ENCODE measurements around the gene GFRA1.

The GFRA1 gene

DNA sequence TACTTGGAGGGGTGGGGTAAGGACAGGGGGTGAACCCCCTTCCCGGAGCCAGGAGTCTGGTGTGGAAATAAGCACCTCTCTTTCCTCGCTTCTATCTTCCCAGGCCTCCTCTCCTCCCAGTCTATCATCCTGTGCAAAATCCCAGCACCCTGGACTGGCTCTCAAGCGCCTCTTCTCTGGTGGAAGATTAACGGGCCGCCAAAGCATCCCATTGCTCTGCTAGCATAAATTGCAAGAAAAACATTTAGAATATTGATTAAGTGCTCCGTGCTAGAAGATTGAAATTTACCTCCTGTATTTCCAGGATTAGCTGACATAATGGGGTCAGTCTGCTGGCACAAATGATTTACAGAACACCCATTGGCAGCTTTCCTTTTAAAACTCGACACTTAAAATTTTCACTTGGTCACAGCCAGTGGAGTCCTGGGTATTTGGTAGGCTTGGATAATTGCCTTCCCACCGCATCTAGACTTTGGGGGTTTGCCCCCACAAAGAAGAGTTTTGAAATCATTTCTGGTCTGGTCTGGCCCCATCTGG is 189.7 kb downstream of the GFRA1 start:
- TF ChIP-seq, protein P1, sequence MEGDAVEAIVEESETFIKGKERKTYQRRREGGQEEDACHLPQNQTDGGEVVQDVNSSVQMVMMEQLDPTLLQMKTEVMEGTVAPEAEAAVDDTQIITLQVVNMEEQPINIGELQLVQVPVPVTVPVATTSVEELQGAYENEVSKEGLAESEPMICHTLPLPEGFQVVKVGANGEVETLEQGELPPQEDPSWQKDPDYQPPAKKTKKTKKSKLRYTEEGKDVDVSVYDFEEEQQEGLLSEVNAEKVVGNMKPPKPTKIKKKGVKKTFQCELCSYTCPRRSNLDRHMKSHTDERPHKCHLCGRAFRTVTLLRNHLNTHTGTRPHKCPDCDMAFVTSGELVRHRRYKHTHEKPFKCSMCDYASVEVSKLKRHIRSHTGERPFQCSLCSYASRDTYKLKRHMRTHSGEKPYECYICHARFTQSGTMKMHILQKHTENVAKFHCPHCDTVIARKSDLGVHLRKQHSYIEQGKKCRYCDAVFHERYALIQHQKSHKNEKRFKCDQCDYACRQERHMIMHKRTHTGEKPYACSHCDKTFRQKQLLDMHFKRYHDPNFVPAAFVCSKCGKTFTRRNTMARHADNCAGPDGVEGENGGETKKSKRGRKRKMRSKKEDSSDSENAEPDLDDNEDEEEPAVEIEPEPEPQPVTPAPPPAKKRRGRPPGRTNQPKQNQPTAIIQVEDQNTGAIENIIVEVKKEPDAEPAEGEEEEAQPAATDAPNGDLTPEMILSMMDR (IDR thresholded peaks at IDR 0.05; ENCODE audit: borderline replicate concordance, control extremely low read depth, extremely low read depth, insufficient read depth, missing control alignments), result no peak
- in situ Hi-C loops (cut with MboI; ENCODE audit: low sequenced_read_pairs, unreplicated experiment), result no loop called here
- DNase-seq (ENCODE audit: low spot score), result no peak

DNA sequence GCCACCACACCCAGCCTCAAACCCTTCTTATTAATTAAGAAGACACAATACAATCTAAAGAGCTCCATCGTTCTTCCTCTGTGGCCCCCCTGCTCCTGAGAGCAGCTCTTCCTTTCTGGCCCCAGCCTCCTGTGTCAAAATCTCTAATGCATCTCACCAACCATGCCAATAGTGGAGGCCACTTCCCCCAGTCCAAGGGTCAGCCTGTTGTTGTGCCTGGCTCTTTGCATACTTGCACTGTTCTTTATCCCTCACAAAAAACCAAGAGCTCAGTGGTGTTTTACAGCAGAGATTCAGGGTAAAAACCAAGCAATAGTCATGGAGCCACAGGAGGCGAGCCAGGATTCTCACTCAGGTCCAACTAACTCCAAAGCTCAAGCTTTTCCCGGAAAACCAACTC is 190.2 kb downstream of the GFRA1 start:
- DNase-seq (ENCODE audit: low spot score), result no peak
- TF ChIP-seq, protein P1 (IDR thresholded peaks at IDR 0.05; ENCODE audit: borderline replicate concordance, control extremely low read depth, extremely low read depth, insufficient read depth, missing control alignments), result no peak
- in situ Hi-C loops (cut with MboI; ENCODE audit: low sequenced_read_pairs, unreplicated experiment), result no loop called here

DNA sequence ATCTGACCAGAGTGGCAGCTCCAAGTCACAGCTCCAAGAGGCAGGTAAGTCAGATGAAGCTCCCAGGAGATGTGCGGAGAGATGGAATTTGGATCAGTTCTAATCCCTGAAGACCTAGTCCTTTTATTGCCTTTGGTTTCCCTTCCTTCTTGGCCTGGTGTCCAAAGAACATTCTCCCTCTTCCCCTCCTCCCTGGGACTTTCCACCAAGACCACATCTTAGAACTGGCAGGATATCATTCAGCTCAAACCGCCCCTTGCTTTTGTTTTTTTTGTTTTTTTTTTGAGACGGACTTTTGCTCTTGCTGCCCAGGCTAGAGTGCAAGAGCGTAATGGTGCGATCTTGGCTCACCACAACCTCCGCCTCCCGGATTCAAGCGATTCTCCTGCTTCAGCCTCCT is 190.8 kb downstream of the GFRA1 start:
- DNase-seq (ENCODE audit: low spot score), result no peak
- in situ Hi-C loops (cut with MboI; ENCODE audit: low sequenced_read_pairs, unreplicated experiment), result no loop called here
- TF ChIP-seq, protein P1 (IDR thresholded peaks at IDR 0.05; ENCODE audit: borderline replicate concordance, control extremely low read depth, extremely low read depth, insufficient read depth, missing control alignments), result no peak

DNA sequence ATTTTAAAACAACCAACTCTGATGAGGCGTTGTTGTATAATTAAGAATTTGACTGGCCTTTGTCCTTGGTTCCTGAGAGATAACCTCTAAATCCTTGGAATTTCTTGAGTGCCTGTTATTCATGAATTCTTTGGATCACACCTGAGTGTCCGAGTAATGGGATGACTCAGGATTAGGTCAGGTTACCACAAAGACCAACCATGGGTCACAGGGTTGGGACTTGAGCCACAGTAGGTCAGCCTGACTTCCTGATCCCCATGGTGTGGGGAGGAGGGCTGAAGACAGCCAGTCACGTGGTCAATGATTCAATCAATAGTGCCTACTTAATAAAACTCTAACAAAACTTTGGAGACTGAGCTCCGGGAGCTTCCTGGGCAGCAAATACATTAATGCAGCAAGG is 192.5 kb downstream of the GFRA1 start:
- in situ Hi-C loops (cut with MboI; ENCODE audit: low sequenced_read_pairs, unreplicated experiment), result no loop called here
- no peak for DNase-seq (ENCODE audit: low spot score)
- TF ChIP-seq, protein P1 (IDR thresholded peaks at IDR 0.05; ENCODE audit: borderline replicate concordance, control extremely low read depth, extremely low read depth, insufficient read depth, missing control alignments), result no peak

DNA sequence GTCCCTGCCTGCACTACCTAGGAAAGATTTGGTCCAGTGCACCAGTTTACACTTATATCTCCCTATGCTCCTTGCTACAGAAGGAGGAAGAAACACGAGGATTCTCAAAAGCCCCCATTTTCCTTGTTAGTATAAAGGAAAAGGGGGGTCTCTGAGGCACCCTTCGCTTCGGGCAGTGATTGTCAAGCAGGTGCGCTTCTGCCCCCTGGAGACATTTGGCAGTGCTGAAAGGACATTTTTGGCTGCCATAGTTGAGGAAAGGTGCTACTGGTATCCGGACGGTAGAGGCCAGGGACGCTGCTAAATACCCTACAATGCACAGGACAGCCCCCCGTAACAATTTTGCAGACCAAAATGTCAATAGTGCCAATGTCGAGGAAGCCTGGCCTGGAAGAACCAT is 193.7 kb downstream of the GFRA1 start:
- no peak for DNase-seq (ENCODE audit: low spot score)
- in situ Hi-C loops (cut with MboI; ENCODE audit: low sequenced_read_pairs, unreplicated experiment), result no loop called here
- TF ChIP-seq, protein P1 (IDR thresholded peaks at IDR 0.05; ENCODE audit: borderline replicate concordance, control extremely low read depth, extremely low read depth, insufficient read depth, missing control alignments), result no peak

GRCh38 chr10:116076621-116077020 is 196.4 kb downstream of the GFRA1 start:
- TF ChIP-seq, protein P1 (IDR thresholded peaks at IDR 0.05; ENCODE audit: borderline replicate concordance, control extremely low read depth, extremely low read depth, insufficient read depth, missing control alignments), result no peak
- in situ Hi-C loops (cut with MboI; ENCODE audit: low sequenced_read_pairs, unreplicated experiment), result no loop called here
- DNase-seq (ENCODE audit: low spot score), result no peak

GRCh38 chr10:116073510-116073909 is 199.5 kb downstream of the GFRA1 start:
- in situ Hi-C loops (cut with MboI; ENCODE audit: low sequenced_read_pairs, unreplicated experiment), result no loop called here
- DNase-seq (ENCODE audit: low spot score), result no peak
- TF ChIP-seq, protein P1 (IDR thresholded peaks at IDR 0.05; ENCODE audit: borderline replicate concordance, control extremely low read depth, extremely low read depth, insufficient read depth, missing control alignments), result no peak

Measured in GM13976 (cell line).